Progenitor cell of endocrine pancreas (in vitro differentiated cells): Measurements from ENCODE around the gene DCAF10. TPM values are rescaled to one million over a fixed set of nuclear protein-coding genes. Genes with fewer than 3 reads are reported as not detected.

ENCODE experiments used
- DNase-seq: peaks from one replicate; pipeline ENCODE4 v3.0.0; 2021; ENCODE audit warnings: low spot score; ENCODE audit not compliant: unreplicated experiment
- H3K27ac Mint-ChIP-seq: 2 replicates; pipeline ENCODE4 v1.8.0; 2021; ENCODE audit warnings: mild to moderate bottlenecking, moderate library complexity, mixed read lengths
- H3K27me3 Mint-ChIP-seq: 2 replicates; pipeline ENCODE4 v1.8.0; 2021; ENCODE audit warnings: mixed read lengths
- H3K36me3 Mint-ChIP-seq: 2 replicates; pipeline ENCODE4 v1.8.0; 2022; ENCODE audit warnings: mixed read lengths; ENCODE audit not compliant: insufficient read depth
- H3K4me1 Mint-ChIP-seq: 2 replicates; pipeline ENCODE4 v1.8.0; 2021; ENCODE audit warnings: low read depth, mixed read lengths
- H3K4me3 Mint-ChIP-seq: 2 replicates; pipeline ENCODE4 v1.8.0; 2021; ENCODE audit warnings: low read depth, mild to moderate bottlenecking, moderate library complexity, mixed read lengths
- H3K9me3 Mint-ChIP-seq: 2 replicates; pipeline ENCODE4 v1.8.0; 2021; ENCODE audit warnings: low read depth, mixed read lengths
- CTCF ChIP-seq: fragments of 200-600 bp; sonication (generic); IDR thresholded peaks from one replicate; pipeline ENCODE4 v1.5.0; 2021; ENCODE audit warnings: antibody characterized with exemption, mild to moderate bottlenecking; ENCODE audit not compliant: unreplicated experiment
- total RNA-seq: library from RNA; stranded (reverse); gene quantifications from 2 replicates; pipeline ENCODE4 v1.2.1, GENCODE V29; 2021

DCAF10 gene
- total RNA-seq, 1 donor from 2014 or later, result 29.4 TPM

GRCh38 chr9:37784291-37784615 is 16.3 kb upstream of the DCAF10 start:
- DNase-seq, result no peak
- peak overlapping the region; percentile 97 for H3K27ac Mint-ChIP-seq
- peaks cover 10% of the 10 kb centered on the region for H3K36me3 Mint-ChIP-seq
- H3K9me3 Mint-ChIP-seq, result no peaks in the 10 kb centered on the region
- H3K27me3 Mint-ChIP-seq, result peaks cover 14% of the 10 kb centered on the region
- peak overlapping the region; percentile 97 for H3K4me3 Mint-ChIP-seq
- no peak for TF ChIP-seq CTCF
- peaks cover 14% of the 10 kb centered on the region for H3K4me1 Mint-ChIP-seq

- peaks cover 10% of the 10 kb centered on the region for H3K36me3 Mint-ChIP-seq
- H3K27me3 Mint-ChIP-seq, result peaks cover 18% of the 10 kb centered on the region
- no peaks in the 10 kb centered on the region for H3K9me3 Mint-ChIP-seq
- peak; percentile 71 for DNase-seq
- TF ChIP-seq CTCF, result peak; percentile 36
- H3K4me3 Mint-ChIP-seq, result peak within 1 kb of the TSS; percentile 97
- peaks cover 14% of the 10 kb centered on the region for H3K4me1 Mint-ChIP-seq
- H3K27ac Mint-ChIP-seq, result peak within 1 kb of the TSS; percentile 97
These were observed 15.7 kb upstream of the DCAF10 start, which contains the start of gene EXOSC3 for GRCh38 chr9:37784616-37785483. TSS of gene EXOSC3 (minus strand) at chr9:37785064. CDS start at chr9:37785044, 20 bp downstream.

GRCh38 chr9:37787059-37787458 is 13.5 kb upstream of the DCAF10 start:
- Mint-ChIP-seq H3K36me3 (peaks cover 7% of the 10 kb centered on the region), H3K27me3 (peaks cover 20% of the 10 kb centered on the region), H3K4me1 (peaks cover 14% of the 10 kb centered on the region), H3K4me3 (no peak overlapping the region), H3K9me3 (no peaks in the 10 kb centered on the region), H3K27ac (no peak overlapping the region)
- DNase-seq, result no peak
- no peak for TF ChIP-seq CTCF

GRCh38 chr9:37788332-37788731 is 12.3 kb upstream of the DCAF10 start:
- H3K4me1 Mint-ChIP-seq, result peaks cover 9% of the 10 kb centered on the region
- no peaks in the 10 kb centered on the region for H3K36me3 Mint-ChIP-seq
- no peak overlapping the region for H3K4me3 Mint-ChIP-seq
- H3K9me3 Mint-ChIP-seq, result no peaks in the 10 kb centered on the region
- no peak overlapping the region for H3K27ac Mint-ChIP-seq
- no peak for DNase-seq
- H3K27me3 Mint-ChIP-seq, result peaks cover 21% of the 10 kb centered on the region
- TF ChIP-seq CTCF, result no peak

- Mint-ChIP-seq H3K36me3 (no peaks in the 10 kb centered on the region), H3K4me3 (no peak overlapping the region), H3K9me3 (no peaks in the 10 kb centered on the region), H3K27ac (no peak overlapping the region), H3K4me1 (peaks cover 2% of the 10 kb centered on the region), H3K27me3 (peaks cover 22% of the 10 kb centered on the region)
- TF ChIP-seq CTCF, result no peak
- DNase-seq, result no peak
These were observed 10.5 kb upstream of the DCAF10 start for GRCh38 chr9:37790096-37790495.
